Pancreas (tissue), 10 donors: ENCODE results near the gene KRTAP9-7. TPM values are rescaled to one million over a fixed set of nuclear protein-coding genes. Genes with fewer than 3 reads are reported as not detected.
A peak's percentile ranks its signal among the peaks of the same experiment; 100 is the strongest.

Experiments
- ATAC-seq, 4 donors: fragments of 200-7000 bp; cut with Tn5 transposase; one replicate each; pipeline versions ENCODE4 v1.8.0 to v1.9.1; 2020; ENCODE audit warnings: mild to moderate bottlenecking in 4 of 4, moderate library complexity in 4 of 4
- DNase-seq, 6 donors: peaks; one replicate each; pipeline ENCODE4 v3.0.0-alpha.2; 2020
- FAIRE-seq: peaks from 2 replicates; lab custom pipeline; 2012; peaks lifted over from hg19 to GRCh38; lab: Jason Lieb, UNC
- H3K27ac ChIP-seq, 4 donors: fragments of 200-600 bp; sonication (generic); 1 replicate in 3 of 4; 2 replicates in 1 of 4; pipeline versions ENCODE4 v1.5.0 to v1.8.0; 2020
- H3K27me3 ChIP-seq, 4 donors: fragments of 200-600 bp; one replicate each; pipeline ENCODE4 v1.8.0; 2021
- H3K36me3 ChIP-seq, 3 donors: fragments of 200-600 bp; sonication (generic) in 1 of 3; one replicate each; pipeline versions ENCODE4 v1.5.0 to v1.8.0; 2020 to 2021
- H3K4me1 ChIP-seq, 3 donors: fragments of 200-600 bp; one replicate each; pipeline ENCODE4 v1.8.0; 2021
- H3K4me3 ChIP-seq, 4 donors: fragments of 200-600 bp; sonication (generic) in 2 of 4; one replicate each; pipeline versions ENCODE4 v1.5.0 to v1.8.0; 2020 to 2021
- H3K9me3 ChIP-seq, 4 donors: fragments of 200-600 bp; one replicate each; pipeline ENCODE4 v1.8.0; 2021
- CTCF ChIP-seq, 4 donors: fragments of 200-600 bp; sonication (generic) in 3 of 4; IDR thresholded peaks; one replicate each; pipeline versions ENCODE4 v1.5.0 to v1.8.0; 2021; ENCODE audit warnings: antibody characterized with exemption in 4 of 4
- WGBS, 2 donors: extraction: QIAGEN DNeasy Blood & Tissue Kit; methylation state at CpG; one replicate each; pipeline ENCODE4 v1.1.7; 2013; 5-methylcytosine and 5-hydroxymethylcytosine counted together
- intact Hi-C, 3 donors: fragments of 100-400 bp; cut with DNase I; formaldehyde crosslinking; loops; one replicate each; pipeline versions ENCODE4 v1.11.1 to v1.14.2; 2022
- polyA plus RNA-seq, 2 donors: library from polyadenylated mRNA; stranded (reverse); fragments of 200-250 nt; gene quantifications; one replicate each; pipeline ENCODE4 v1.2.3, GENCODE V29; 2013
- total RNA-seq, 6 donors: library from RNA; stranded (reverse); fragmentation: NEBNext Ultra II Directional in 4 of 6; extraction: Animal tissue kit (Norgen Biotek cat#: 25700) in 4 of 6; gene quantifications; one replicate each; pipeline versions ENCODE4 v1.2.1 to v1.2.4, GENCODE V29; 2021 to 2023
- donor health status: healthy with polysubstance abuse.
- donor health status: DM: no; HTN: no; CAD: no; lungs with moderate emphysema.
- donor health status: DM: no; HTN: no; CAD: no.
- donor health status: control.
- donor health status: control.
- donor health status: Bipolar disorder and iron deficiency.
- donor health status: DM: yes; HTN: yes; CAD: no.
- donor health status: DM: no; HTN: no; CAD: no.
- donor health status: DM: no; HTN: no; CAD: no.
- donor health status: DM: yes; HTN: yes; CAD: no.

Gene KRTAP9-7
- total and polyA plus RNA-seq, 8 donors: not detected

DNA sequence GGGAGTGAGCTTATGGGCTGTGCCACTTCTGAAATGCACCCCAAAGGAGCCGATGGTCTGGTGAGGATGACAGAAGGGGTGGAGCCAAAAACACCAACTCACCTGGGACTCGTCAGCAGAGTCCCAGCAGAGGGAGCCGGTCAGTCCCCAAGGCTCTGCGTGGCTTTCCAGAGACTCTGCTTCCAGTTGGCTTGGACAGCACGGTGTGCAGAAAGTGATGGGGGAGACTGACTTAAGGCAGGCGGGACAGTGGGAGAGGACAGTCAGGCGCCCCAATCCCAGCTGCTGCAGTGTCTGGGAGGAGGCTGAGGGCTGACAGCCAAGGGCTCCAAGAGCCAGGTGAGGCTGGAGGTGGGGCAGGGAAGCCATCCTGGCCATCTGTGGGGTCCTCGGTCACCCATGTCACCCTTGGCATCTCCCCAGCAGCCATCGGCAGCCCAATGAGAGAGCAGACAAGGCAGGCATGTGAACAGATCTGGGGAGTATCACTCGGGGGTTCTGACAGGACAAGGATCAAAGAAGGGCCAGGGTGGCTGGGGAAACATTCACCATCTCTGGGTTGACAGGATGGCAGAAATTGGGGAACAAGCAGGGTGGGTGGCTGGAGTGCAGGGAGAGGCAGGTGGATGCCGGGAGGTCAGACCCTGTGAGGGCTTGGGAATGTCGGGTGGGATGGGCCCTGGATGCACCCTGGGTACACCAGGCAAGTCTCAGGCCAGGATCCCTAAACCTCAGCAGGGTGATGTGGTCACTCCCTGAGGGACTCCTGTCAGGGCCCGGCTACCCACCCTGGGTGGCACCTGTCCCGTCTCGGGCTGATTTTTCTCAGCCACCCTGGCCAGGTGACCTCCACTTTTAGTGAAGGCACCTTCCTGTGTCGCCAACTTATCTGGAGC, 48.9 kb downstream of the KRTAP9-7 start:
- H3K9me3 ChIP-seq: no peaks in the 10 kb centered on the region
- ATAC-seq (peak in 3 of 4 donors; percentile 58 to 75 (median 71)), DNase-seq (peak in 1 of 6 donors; percentile 43), FAIRE-seq (no peak)
- 38 to 42% methylated on average over 15 to 16 of the region's 16 CpGs for WGBS, 2 donors
- TF ChIP-seq CTCF (IDR thresholded peaks at IDR 0.05): no peak
- no peaks in the 10 kb centered on the region for H3K27me3 ChIP-seq
- H3K4me1 ChIP-seq: no peaks in the 10 kb centered on the region
- H3K27ac ChIP-seq: no peak overlapping the region
- H3K36me3 ChIP-seq: no peaks in the 10 kb centered on the region
- no peak overlapping the region for H3K4me3 ChIP-seq
- intact Hi-C loops: loop anchor here in 1 of 3 donors (5.0 kb wide), 1 partner anchor 417 kb away; no protein-coding TSS in a partner anchor

GRCh38 chr17:41325126-41325525, 49.6 kb downstream of the KRTAP9-7 start:
- Histone ChIP-seq H3K4me3 (no peak overlapping the region), H3K9me3 (no peaks in the 10 kb centered on the region), H3K4me1 (no peaks in the 10 kb centered on the region), H3K27ac (no peak overlapping the region), H3K27me3 (no peaks in the 10 kb centered on the region), H3K36me3 (no peaks in the 10 kb centered on the region)
- intact Hi-C loops: loop anchor here in 1 of 3 donors (5.0 kb wide), 1 partner anchor 418 kb away; no protein-coding TSS in a partner anchor
- WGBS, 2 donors: 58 to 72% methylated on average over 10 of the region's 10 CpGs
- TF ChIP-seq CTCF (IDR thresholded peaks at IDR 0.05): no peak
- FAIRE-seq (no peak), DNase-seq (peak in 1 of 6 donors; percentile 39), ATAC-seq (no peak)

GRCh38 chr17:41325611-41326010, 50.1 kb downstream of the KRTAP9-7 start:
- Histone ChIP-seq H3K4me3 (no peak overlapping the region), H3K9me3 (no peaks in the 10 kb centered on the region), H3K27me3 (no peaks in the 10 kb centered on the region), H3K36me3 (no peaks in the 10 kb centered on the region), H3K4me1 (no peaks in the 10 kb centered on the region), H3K27ac (no peak overlapping the region)
- DNase-seq: peak in 1 of 6 donors; percentile 38
- WGBS, 2 donors: 61 to 69% methylated on average over 6 of the region's 6 CpGs
- intact Hi-C loops: loop anchor here in 1 of 3 donors (5.0 kb wide), 1 partner anchor 418 kb away; no protein-coding TSS in a partner anchor
- no peak for TF ChIP-seq CTCF (IDR thresholded peaks at IDR 0.05)
- FAIRE-seq: no peak
- ATAC-seq: no peak

Other genes starting within 250 kb of the KRTAP9-7 start
Only the 30 nearest of the 41 such genes appear.
- not detected for gene KRTAP4-7, start 191.5 kb upstream of the KRTAP9-7 start, total RNA-seq
- gene KRTAP4-7, start 191.5 kb upstream of the KRTAP9-7 start, polyA plus RNA-seq: not detected
- not detected for gene KRTAP4-8, start 177.6 kb upstream of the KRTAP9-7 start, total RNA-seq
- not detected for gene KRTAP4-8, start 177.6 kb upstream of the KRTAP9-7 start, polyA plus RNA-seq
- not detected for gene KRTAP4-16, start 173.5 kb upstream of the KRTAP9-7 start, total RNA-seq
- not detected for gene KRTAP4-16, start 173.5 kb upstream of the KRTAP9-7 start, polyA plus RNA-seq
- gene KRTAP4-9, start 170.3 kb upstream of the KRTAP9-7 start, total RNA-seq: not detected
- not detected for gene KRTAP4-9, start 170.3 kb upstream of the KRTAP9-7 start, polyA plus RNA-seq
- gene KRTAP4-11, start 157.3 kb upstream of the KRTAP9-7 start, total RNA-seq: not detected
- gene KRTAP4-11, start 157.3 kb upstream of the KRTAP9-7 start, polyA plus RNA-seq: not detected
- not detected for gene KRTAP4-12, start 151.5 kb upstream of the KRTAP9-7 start, total RNA-seq
- not detected for gene KRTAP4-12, start 151.5 kb upstream of the KRTAP9-7 start, polyA plus RNA-seq
- gene KRTAP4-6, start 135.2 kb upstream of the KRTAP9-7 start, total RNA-seq: not detected
- not detected for gene KRTAP4-6, start 135.2 kb upstream of the KRTAP9-7 start, polyA plus RNA-seq
- gene KRTAP4-5, start 125.9 kb upstream of the KRTAP9-7 start, total RNA-seq: not detected
- gene KRTAP4-5, start 125.9 kb upstream of the KRTAP9-7 start, polyA plus RNA-seq: not detected
- gene KRTAP4-4, start 115.0 kb upstream of the KRTAP9-7 start, total RNA-seq: not detected
- not detected for gene KRTAP4-4, start 115.0 kb upstream of the KRTAP9-7 start, polyA plus RNA-seq
- gene KRTAP4-3, start 107.5 kb upstream of the KRTAP9-7 start, total RNA-seq: not detected
- gene KRTAP4-3, start 107.5 kb upstream of the KRTAP9-7 start, polyA plus RNA-seq: not detected
- gene KRTAP4-2, start 97.5 kb upstream of the KRTAP9-7 start, total RNA-seq: not detected
- not detected for gene KRTAP4-2, start 97.5 kb upstream of the KRTAP9-7 start, polyA plus RNA-seq
- gene KRTAP4-1, start 90.8 kb upstream of the KRTAP9-7 start, total RNA-seq: not detected
- not detected for gene KRTAP4-1, start 90.8 kb upstream of the KRTAP9-7 start, polyA plus RNA-seq
- gene KRTAP9-1, start 85.8 kb upstream of the KRTAP9-7 start, total RNA-seq: not detected
- gene KRTAP9-1, start 85.8 kb upstream of the KRTAP9-7 start, polyA plus RNA-seq: not detected
- not detected for gene KRTAP9-2, start 49.0 kb upstream of the KRTAP9-7 start, total RNA-seq
- not detected for gene KRTAP9-2, start 49.0 kb upstream of the KRTAP9-7 start, polyA plus RNA-seq
- not detected for gene KRTAP9-3, start 43.2 kb upstream of the KRTAP9-7 start, total RNA-seq
- not detected for gene KRTAP9-3, start 43.2 kb upstream of the KRTAP9-7 start, polyA plus RNA-seq
- not detected for gene KRTAP9-8, start 37.7 kb upstream of the KRTAP9-7 start, total RNA-seq
- gene KRTAP9-8, start 37.7 kb upstream of the KRTAP9-7 start, polyA plus RNA-seq: not detected
- not detected for gene KRTAP9-4, start 26.0 kb upstream of the KRTAP9-7 start, total RNA-seq
- gene KRTAP9-4, start 26.0 kb upstream of the KRTAP9-7 start, polyA plus RNA-seq: not detected
- not detected for gene KRTAP9-9, start 20.3 kb upstream of the KRTAP9-7 start, total RNA-seq
- gene KRTAP9-9, start 20.3 kb upstream of the KRTAP9-7 start, polyA plus RNA-seq: not detected
- not detected for gene KRTAP9-6, start 10.3 kb upstream of the KRTAP9-7 start, total RNA-seq
- not detected for gene KRTAP9-6, start 10.3 kb upstream of the KRTAP9-7 start, polyA plus RNA-seq
- gene KRTAP29-1, start 27.2 kb downstream of the KRTAP9-7 start, total RNA-seq: not detected
- gene KRTAP29-1, start 27.2 kb downstream of the KRTAP9-7 start, polyA plus RNA-seq: not detected
- gene KRTAP16-1, start 33.6 kb downstream of the KRTAP9-7 start, total RNA-seq: not detected
- not detected for gene KRTAP16-1, start 33.6 kb downstream of the KRTAP9-7 start, polyA plus RNA-seq
- not detected for gene KRTAP17-1, start 40.0 kb downstream of the KRTAP9-7 start, total RNA-seq
- not detected for gene KRTAP17-1, start 40.0 kb downstream of the KRTAP9-7 start, polyA plus RNA-seq
- gene KRT33A, start 75.1 kb downstream of the KRTAP9-7 start, total RNA-seq: not detected
- gene KRT33A, start 75.1 kb downstream of the KRTAP9-7 start, polyA plus RNA-seq: not detected
- gene KRT33B, start 94.1 kb downstream of the KRTAP9-7 start, total RNA-seq: not detected
- gene KRT33B, start 94.1 kb downstream of the KRTAP9-7 start, polyA plus RNA-seq: not detected
- gene KRT34, start 106.6 kb downstream of the KRTAP9-7 start, total RNA-seq: not detected
- gene KRT34, start 106.6 kb downstream of the KRTAP9-7 start, polyA plus RNA-seq: not detected
- gene KRT31, start 121.9 kb downstream of the KRTAP9-7 start, total RNA-seq: not detected
- not detected for gene KRT31, start 121.9 kb downstream of the KRTAP9-7 start, polyA plus RNA-seq
- not detected for gene KRT37, start 148.9 kb downstream of the KRTAP9-7 start, total RNA-seq
- gene KRT37, start 148.9 kb downstream of the KRTAP9-7 start, polyA plus RNA-seq: not detected
- not detected for gene KRT38, start 165.3 kb downstream of the KRTAP9-7 start, total RNA-seq
- not detected for gene KRT38, start 165.3 kb downstream of the KRTAP9-7 start, polyA plus RNA-seq
- gene KRT32, start 191.7 kb downstream of the KRTAP9-7 start, total RNA-seq: not detected
- gene KRT32, start 191.7 kb downstream of the KRTAP9-7 start, polyA plus RNA-seq: under 1 TPM in 1 of 2 donors, not detected in 1; 0.05 TPM
- gene KRT35, start 205.5 kb downstream of the KRTAP9-7 start, total RNA-seq: not detected
- not detected for gene KRT35, start 205.5 kb downstream of the KRTAP9-7 start, polyA plus RNA-seq